Measurements from ENCODE around the gene APOBEC3H.

- TF ChIP-seq, protein P1, sequence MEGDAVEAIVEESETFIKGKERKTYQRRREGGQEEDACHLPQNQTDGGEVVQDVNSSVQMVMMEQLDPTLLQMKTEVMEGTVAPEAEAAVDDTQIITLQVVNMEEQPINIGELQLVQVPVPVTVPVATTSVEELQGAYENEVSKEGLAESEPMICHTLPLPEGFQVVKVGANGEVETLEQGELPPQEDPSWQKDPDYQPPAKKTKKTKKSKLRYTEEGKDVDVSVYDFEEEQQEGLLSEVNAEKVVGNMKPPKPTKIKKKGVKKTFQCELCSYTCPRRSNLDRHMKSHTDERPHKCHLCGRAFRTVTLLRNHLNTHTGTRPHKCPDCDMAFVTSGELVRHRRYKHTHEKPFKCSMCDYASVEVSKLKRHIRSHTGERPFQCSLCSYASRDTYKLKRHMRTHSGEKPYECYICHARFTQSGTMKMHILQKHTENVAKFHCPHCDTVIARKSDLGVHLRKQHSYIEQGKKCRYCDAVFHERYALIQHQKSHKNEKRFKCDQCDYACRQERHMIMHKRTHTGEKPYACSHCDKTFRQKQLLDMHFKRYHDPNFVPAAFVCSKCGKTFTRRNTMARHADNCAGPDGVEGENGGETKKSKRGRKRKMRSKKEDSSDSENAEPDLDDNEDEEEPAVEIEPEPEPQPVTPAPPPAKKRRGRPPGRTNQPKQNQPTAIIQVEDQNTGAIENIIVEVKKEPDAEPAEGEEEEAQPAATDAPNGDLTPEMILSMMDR (IDR thresholded peaks at IDR 0.05; ENCODE audit: low read depth, low read length) = peak; percentile 59
- TF ChIP-seq, protein P2, sequence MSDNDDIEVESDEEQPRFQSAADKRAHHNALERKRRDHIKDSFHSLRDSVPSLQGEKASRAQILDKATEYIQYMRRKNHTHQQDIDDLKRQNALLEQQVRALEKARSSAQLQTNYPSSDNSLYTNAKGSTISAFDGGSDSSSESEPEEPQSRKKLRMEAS (IDR thresholded peaks at IDR 0.05; ENCODE audit: low read depth, low read length) = no peak
Measured at GRCh38 chr22:39117585-39118191, 20.6 kb downstream of the APOBEC3H start.
